GM10248 (cell line): ENCODE results near the gene NYAP2.

Source experiments
- CTCF ChIA-PET: fragments of 300-600 bp; sonication (Branson Sonifier 250); formaldehyde crosslinking; extraction: SDS; loops from one replicate; lab custom pipeline; 2021; ENCODE audit warnings: antibody characterized with exemption; lab: Yijun Ruan, JAX
- POLR2A ChIA-PET: fragments of 350-650 bp; sonication (Branson Sonifier 250); formaldehyde crosslinking; extraction: SDS; loops from one replicate; lab custom pipeline; 2020; ENCODE audit warnings: antibody characterized with exemption; lab: Yijun Ruan, JAX
- DNase-seq: peaks from one replicate; pipeline ENCODE4 v3.0.0; 2012; ENCODE audit errors: extremely low spot score
- CTCF ChIP-seq: IDR thresholded peaks from 2 replicates; pipeline ENCODE4 v1.5.1; 2012; ENCODE audit warnings: mild to moderate bottlenecking, low read depth; ENCODE audit errors: extremely low read depth, missing control alignments, control extremely low read depth

The NYAP2 gene

GRCh38 chr2:225399504-225399903 lies at the start of gene NYAP2:
NYAP2 (plus strand) TSS chr2:225399710; CDS start chr2:225408881, 9,171 bp downstream.
- CTCF ChIA-PET: no interaction called here
- TF ChIP-seq CTCF: no peak
- POLR2A ChIA-PET: no interaction called here
- DNase-seq: no peak

- ChIA-PET CTCF (no interaction called here), POLR2A (no interaction called here)
- DNase-seq: no peak
- TF ChIP-seq CTCF: no peak
Measured at GRCh38 chr2:225353579-225354085, 45.9 kb upstream of the NYAP2 start.

- ChIA-PET POLR2A (no interaction called here), CTCF (no interaction called here)
- no peak for DNase-seq
- TF ChIP-seq CTCF: no peak
Measured at GRCh38 chr2:225354281-225354774, 45.2 kb upstream of the NYAP2 start.

- ChIA-PET POLR2A (no interaction called here), CTCF (no interaction called here)
- DNase-seq: no peak
- no peak for TF ChIP-seq CTCF
Measured at GRCh38 chr2:225355788-225356187, 43.7 kb upstream of the NYAP2 start.

- POLR2A ChIA-PET: no interaction called here
- CTCF ChIA-PET: no interaction called here
- DNase-seq: no peak
Measured at GRCh38 chr2:225366731-225367130, 32.8 kb upstream of the NYAP2 start.

GRCh38 chr2:225367482-225367881 lies 32.0 kb upstream of the NYAP2 start:
- DNase-seq: no peak
- POLR2A ChIA-PET: no interaction called here
- CTCF ChIA-PET: interaction anchor here (1.4 kb wide), 1 partner anchor 14 kb away, joined by 6 read pairs; no protein-coding TSS in a partner anchor
- no peak for TF ChIP-seq CTCF

More at GRCh38 chr2:225366731-225367130, 32.8 kb upstream of the NYAP2 start:
- TF ChIP-seq CTCF: no peak

- DNase-seq: no peak
- TF ChIP-seq CTCF: no peak
- ChIA-PET POLR2A (no interaction called here), CTCF (interaction anchor here (1.1 kb wide), 1 partner anchor 9 kb away, joined by 3 read pairs; no protein-coding TSS in a partner anchor)
Measured at GRCh38 chr2:225378984-225379383, 20.5 kb upstream of the NYAP2 start.
